NCI-H345 (cell line): ENCODE measurements around the gene SLC8B1.

Experiments
- DNase-seq: peaks from one replicate; lab custom pipeline; 2025; lab: John Stamatoyannopoulos, UW

Gene SLC8B1

DNA sequence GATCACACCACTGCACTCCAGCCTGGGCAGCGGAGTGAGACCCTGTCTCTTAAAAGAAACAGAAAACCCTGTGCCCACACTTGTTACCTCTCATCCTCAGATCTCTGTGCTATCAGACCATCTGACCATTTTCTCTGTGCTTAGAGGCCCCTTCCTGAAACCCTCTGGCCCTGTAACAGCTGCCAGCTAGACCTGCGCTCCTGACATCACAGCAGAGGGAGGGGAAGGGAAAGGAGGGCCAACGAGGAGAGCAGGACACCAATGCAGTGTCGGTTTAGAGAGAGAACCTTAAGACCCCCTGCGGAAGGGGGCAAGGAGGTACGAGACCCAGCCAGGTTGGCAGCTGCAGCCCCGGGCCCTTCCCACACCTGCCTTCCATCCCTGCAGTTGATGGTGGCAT, 42.4 kb downstream of the SLC8B1 start:
- DNase-seq, result no peak

DNA sequence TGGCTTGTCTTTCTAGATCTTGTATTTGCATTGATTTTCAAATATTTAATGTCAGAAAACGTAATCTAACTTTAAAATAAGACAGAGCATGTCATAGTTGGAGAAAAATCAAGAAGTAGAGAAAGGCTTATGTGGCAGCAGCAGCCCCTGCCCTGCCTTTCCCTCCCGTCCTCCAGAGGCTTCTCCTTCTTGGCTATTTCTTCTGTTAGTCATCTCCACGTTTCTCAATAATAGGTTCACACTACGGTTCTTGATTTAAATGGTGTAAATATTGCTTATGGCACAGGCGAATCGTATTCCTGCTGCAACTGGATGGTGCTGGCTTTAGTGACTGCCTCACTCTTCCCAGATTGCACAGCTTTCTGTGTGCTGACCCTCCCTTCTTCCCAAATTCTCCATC, 42.8 kb downstream of the SLC8B1 start:
- DNase-seq, result no peak

DNA sequence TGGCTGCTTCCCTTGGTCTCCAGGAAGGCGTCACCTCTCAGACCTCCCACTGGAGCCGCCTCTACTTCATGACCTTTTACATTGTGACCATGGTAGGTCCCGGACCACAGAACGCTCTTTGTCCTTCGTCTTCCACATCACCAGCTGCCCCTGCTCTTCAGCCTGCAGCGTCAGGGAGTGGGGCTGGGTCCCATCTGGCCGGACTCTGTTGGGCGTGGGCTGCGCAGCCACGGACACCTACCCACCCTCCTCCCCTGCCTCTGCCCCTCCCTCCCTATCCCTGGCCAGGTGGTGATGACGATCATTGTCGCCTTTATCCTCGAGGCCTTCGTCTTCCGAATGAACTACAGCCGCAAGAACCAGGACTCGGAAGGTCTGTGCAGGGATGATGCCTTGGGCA, 43.3 kb downstream of the SLC8B1 start:
- no peak for DNase-seq

DNA sequence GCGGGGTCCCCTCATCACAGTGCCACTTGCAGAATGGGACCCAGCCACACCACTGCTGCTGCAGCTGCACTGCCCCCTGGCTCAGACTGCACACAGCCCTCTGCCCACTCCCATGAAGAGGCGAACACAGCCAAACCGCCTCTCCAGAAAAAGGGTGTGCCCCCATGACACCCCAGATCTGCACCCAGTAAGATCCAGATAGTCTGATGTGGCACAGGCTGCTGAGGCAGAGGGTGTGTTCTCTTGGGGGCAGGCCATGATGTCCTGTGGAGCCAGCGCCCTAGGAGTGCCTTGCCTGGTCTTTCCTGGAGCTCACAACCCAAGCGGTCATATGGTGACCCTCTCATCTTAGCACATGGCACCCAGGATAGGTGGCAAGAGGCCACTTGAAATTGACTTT, 44.4 kb downstream of the SLC8B1 start:
- DNase-seq, result no peak

DNA sequence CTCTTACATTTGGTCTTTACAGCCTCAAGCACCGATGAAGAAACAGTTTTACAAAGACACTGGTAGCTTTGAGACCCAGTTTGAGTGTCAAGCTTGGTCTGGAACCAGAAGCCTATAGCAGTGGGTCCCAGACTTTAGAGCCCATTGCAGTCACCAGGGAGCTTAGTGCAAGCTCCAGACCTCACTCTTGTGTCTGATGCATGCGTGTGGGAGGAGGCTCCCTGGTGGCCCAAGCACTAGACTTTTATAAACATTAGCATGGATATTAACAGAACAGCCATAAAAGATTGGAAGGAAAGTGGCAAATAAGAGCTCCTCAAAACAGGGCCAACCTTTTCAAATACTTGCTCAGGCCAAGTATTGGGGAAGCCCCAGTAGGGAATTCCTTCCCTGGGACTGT, 45.5 kb downstream of the SLC8B1 start:
- DNase-seq, result no peak

DNA sequence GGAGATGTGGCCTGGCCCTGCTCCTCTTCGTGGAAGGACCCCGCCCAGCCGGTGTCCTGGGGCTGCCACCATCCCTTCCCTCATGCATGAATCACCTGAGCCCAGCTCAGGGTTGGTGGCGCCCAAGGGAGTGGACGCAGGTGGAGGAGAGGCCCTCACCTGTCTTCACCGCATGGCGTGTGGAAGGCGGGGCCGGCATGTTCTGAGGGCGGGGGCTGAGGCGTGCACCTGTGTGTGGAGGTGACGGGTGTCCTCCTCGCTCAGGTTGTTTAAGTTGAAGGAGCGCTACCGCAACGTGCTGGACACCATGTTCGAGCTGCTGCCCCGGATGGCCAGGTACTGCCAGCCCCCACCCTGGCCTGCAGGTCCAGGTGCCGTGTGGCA, 47.0 kb downstream of the SLC8B1 start:
- DNase-seq, result no peak

DNA sequence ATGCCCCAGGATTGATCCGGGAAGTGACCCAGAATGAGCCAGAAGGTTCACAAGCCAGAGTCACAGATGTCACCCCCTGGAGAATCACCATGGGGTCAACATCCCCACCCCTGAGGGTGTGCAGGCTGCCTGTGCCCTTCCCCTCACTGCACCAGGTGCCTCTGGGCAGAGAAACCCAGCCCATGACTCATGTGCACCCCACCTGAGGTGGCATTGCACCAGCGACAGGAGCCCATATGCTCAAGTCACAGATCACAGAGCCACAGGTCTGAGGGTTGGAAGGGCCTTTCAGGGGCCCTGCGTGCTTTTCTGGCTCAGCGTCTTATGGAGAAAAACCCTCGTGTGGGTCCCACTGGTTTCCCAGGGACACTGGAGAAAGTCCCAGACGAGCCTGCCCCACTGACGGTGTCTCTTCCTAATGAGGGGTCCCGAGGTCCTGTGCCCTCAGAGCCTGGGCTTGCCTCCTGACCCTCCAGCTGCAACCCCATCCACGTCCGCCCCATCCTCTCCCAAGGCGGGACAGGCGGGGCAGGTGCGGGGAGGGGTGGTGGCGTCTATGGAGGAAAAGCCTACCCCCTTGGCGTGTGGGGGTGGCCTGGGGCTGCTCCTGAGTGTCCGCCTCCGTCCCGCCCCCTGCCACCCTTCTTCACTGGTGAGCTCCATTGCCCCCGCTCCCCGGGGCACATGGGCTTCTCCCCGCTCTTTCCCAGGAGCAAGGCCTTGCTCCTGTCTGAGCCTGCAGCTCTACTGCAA, 47.6 kb downstream of the SLC8B1 start:
- DNase-seq, result no peak

DNA sequence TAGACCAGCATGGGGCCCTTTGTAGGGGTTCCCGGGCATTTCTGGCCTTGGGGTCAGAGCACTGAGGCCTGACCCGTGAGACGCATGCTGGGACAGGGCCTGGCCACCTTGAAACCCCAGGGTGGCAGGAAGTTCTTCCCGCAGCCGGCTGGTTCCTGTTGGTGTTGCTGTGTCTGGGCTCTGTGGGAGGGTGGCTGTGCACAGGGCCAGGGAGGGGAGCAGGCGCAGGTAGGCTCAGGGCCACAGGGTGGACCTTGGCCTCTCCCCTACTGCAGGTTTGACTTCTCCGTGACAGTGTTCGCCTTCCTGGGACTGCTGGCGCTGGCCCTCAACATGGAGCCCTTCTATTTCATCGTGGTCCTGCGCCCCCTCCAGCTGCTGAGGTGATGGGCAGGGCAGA, 48.2 kb downstream of the SLC8B1 start:
- no peak for DNase-seq

DNA sequence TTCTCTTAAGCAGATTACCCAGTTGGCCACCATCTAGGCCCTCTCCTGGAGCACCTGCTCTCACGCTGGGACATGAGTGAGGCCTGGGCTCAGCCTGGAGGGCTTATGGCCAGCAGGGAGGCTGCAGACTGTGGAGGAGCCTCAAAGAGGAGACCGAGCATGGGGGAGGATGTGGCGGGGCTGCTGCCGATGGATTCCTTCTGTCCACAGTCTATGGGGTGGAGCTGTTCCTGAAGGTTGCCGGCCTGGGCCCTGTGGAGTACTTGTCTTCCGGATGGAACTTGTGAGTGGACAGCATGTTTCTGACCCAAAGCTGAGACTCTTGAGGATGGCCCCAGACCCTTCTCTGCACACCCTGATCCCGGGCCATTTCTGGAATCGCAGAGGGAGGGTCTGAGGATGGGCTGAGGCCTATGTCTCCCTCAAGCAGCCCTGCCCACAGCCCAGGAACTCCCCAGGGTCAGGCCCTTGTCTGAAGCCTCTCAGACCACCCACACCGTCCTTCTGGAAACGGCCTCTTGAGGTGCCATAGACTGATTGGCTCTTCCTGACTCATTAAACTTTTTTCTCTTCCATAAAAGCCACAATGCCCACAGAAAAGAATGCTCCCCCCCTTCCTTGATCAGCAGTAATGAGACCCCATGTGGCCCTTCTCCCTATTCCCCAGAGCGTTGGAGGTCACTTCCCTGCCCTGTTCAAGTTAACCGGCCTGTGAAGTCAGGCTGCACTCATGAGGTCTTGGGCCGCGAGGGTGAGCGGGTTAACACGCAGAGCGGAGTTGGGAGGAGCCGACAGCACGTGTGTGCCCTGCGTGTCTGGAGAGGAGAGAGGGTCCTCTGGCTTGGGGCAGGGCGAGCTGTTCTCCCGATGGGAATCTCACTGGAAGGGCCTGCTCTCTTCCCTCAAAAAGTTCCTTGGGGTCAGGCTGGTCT, 49.0 kb downstream of the SLC8B1 start:
- no peak for DNase-seq

DNA sequence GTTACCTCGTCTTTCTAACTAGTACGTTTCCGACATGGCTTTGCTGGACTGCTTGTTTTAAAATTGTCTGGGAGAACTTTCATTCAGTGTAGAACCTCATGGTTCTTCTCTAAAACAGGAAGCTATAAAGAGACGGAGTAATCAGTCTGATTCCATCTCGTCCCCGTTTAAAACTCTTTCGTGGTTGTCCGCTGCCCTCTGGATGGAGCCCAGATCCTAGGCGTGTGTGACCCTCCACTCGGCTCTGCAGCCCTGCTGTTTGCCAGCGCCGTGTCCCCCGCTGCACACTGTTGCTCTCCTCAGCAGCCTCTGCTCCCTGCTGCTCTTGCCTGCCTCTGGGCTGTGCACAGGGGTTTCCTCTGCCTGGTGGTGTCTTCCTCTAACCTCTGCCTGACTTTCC, 50.2 kb downstream of the SLC8B1 start:
- DNase-seq, result no peak

DNA sequence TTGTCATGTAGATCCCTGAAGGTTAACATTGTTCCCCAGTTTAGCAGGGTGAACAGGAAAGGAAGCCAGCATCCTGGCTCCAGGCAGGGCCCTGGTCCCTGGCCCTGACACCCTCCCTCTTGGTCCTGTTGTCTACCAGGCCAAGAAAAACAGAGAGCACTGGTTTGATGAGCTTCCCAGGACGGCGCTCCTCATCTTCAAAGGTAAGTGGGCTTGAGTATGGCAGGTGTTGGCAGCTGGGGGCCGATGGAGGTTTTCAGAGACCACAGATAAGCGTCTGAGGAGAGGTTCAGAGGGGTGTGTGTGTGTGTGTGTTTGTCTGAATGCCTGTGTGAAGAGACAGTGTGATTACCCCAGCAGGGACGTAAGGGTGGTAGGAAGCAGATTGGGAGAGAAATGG, 56.3 kb downstream of the SLC8B1 start:
- no peak for DNase-seq

DNA sequence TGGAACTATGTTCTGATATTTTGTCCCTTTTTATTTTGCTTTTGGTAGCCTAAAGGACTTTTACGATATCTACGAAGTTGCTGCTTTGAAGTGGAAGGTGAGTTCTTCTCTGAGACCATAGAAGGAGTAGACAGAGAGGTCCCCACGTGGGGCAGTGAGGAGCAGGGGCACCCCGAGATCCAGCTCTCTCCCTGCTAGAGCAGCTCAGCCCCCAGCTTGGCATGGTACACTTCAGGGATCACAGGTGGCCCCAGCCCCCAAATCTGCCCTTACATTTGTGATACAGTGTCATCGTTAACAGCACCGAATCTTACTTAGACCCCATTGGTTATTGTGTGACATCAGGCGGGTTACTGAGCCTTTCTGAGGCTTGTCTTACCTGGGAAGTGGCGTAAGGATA, 56.8 kb downstream of the SLC8B1 start:
- DNase-seq, result no peak

DNA sequence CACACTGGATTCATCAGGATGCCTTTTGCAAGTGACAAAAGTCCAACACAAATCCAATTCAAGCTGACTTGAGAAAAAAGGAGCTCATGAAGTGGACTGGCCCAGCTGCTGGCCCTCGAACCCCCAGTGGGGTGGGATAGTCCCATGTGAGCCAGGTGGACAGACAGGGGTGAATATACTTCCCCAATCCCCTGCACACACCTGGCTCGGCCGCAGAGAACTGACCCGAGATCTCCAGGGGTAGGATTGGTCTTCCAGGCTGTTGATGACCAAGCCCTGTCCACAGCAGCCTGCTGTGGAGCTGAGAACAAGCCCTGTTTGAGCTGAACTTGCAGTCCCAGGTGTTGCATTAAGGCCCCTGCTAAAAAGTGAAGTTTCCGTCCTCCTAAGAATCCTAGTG, 57.4 kb downstream of the SLC8B1 start:
- no peak for DNase-seq

DNA sequence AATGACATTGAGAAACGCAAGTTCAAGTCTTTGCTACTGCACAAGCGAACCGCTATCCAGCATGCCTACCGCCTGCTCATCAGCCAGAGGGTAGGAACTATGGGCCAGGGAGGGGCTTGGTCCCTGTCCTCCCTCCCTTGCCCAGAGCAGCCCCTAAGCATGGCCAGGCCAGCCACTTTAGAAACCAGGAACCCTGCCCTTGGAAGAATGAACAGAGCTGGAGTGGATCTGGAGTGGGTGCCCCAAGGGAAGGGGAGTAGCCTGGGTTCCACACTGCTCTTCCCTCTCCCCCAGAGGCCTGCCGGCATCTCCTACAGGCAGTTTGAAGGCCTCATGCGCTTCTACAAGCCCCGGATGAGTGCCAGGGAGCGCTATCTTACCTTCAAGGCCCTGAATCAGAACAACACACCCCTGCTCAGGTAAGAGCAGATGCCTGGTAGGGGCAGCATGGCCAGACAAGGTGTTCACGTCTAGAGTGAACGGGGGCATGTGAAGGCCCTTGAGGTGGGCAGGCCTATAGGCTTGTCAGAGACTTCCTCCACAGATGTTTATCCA, 57.9 kb downstream of the SLC8B1 start:
- DNase-seq, result no peak

DNA sequence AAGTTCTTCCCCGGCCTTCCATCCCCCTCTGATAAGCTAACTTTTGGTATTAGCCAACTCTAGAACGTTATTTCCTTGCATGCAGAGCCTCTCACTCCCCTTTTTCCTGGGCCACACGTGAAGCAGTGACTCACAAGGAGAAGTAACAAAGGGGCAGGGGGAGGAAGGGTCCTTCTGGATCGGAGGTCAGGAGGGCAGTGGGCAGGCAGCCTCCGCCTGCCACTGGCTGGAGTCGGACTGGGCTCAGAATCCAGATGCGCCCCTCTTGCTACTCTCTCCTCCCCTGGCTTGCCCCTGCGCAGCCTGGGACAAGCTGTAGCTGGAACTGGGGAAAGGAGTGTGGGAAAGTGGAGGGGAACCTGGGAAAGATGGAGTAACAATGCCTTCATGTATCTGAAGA, 58.6 kb downstream of the SLC8B1 start:
- DNase-seq, result no peak

DNA sequence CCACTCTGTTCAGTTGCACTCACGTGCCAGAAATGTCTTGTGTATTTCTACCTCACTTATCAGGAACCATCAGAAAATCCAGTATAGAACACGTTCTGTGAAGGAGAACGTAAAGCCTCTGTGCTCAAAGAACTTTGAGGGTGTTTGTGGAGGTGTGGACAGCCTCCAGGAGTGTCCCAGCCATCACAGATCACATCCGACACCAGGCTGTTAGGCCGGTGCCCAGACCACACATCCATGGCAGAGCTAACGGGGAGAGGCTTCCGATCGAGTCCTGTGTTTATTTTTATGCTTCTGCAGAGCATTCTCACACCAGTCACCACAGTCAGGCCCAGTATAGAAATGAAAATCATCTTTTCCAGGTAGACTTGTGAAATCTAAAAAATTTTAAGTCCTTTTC, 60.1 kb downstream of the SLC8B1 start:
- no peak for DNase-seq

DNA sequence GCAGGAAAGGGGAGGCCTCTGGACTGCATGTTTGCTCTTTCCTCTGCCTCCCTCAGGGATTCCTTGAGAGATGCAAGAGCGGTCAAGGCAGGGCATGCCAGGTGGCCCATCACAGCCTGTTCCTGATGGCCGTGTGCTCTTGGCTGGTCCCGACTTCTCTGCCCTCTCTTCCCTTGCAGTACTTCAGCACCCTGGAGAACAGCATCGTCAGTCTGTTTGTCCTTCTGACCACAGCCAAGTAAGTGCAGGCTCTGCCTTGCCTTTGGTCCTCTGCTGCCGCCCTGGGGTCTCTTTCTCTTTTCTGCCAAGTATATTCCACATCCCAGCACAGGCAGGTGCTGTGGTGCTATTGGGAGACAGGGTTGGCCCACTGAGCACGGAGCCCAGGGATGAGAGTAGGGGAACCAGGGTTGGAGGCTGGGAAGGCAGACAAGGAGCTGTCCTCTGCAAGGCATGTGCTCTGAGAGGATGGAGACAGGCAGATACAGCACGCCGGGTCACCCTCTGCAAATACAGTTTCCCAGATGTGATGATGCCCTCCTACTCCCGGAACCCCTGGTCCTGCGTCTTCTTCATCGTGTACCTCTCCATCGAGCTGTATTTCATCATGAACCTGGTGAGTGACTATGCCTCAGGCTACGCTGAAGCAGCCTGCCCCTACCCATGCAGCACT, 61.7 kb downstream of the SLC8B1 start:
- no peak for DNase-seq

DNA sequence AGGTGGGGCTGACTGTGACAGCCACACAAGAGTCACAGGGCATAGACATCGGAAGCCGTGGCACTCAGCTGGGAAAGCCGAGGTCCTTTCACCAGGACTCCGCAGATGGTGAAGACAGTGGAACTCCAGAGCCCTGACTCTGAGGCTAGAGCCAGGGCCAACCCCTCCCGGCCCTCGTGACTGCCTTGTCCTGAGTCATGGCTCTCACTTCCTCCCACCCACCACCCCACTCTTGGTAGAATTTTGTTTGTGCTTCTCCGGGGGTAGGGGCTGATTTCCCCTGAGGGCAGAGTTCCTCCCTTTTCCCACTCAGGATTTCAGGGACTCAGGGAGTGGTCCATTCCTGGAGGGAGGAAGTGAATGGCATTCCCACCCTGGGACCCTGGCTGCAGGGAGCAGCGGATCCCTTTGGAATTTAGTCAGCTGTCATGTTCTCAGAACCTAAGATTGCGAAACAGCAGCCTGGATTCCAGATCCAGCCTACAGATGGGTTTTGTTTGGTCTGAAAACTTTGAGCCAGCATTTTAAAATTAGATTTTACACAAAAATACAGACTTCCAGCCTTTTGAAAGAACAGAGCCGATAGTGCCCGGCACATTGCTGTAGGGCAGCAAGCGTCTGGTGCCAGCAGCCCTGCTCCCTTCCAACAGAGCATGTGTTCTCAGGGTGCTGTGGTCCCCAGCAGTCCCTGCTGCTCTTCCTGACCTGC, 62.9 kb downstream of the SLC8B1 start:
- no peak for DNase-seq

DNA sequence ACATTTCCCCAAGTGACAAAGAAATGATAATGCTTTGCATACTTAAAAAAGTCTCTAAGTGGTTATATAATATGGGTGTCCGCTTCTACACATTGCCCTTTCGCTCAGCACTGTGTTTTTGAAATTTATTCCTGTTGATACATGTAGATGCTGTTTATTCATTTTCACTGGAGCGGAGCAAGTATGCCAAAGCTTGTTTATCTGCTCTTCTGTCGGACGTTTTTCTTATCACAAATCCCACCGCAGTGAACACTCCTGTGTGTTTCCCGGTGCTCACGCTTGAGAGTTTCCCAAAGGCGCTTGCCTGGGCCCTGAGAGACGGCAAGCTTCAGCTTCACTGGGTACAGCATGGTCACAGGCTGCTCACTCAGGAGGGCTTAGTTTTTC, 63.5 kb downstream of the SLC8B1 start:
- no peak for DNase-seq

DNA sequence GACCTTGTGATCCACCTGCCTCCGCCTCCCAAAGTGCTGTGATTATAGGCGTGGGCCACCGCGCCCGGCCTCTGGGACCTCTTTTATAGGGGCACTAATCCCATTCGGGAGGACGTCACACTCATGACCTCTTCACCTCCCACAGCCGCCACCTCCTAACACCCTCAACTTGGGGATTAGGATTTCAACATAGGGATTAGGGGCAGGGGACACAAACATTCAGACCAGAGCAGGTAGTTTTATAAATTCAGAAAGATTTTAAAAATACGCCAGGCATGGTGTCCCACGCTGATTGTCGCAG, 64.2 kb downstream of the SLC8B1 start:
- no peak for DNase-seq

DNA sequence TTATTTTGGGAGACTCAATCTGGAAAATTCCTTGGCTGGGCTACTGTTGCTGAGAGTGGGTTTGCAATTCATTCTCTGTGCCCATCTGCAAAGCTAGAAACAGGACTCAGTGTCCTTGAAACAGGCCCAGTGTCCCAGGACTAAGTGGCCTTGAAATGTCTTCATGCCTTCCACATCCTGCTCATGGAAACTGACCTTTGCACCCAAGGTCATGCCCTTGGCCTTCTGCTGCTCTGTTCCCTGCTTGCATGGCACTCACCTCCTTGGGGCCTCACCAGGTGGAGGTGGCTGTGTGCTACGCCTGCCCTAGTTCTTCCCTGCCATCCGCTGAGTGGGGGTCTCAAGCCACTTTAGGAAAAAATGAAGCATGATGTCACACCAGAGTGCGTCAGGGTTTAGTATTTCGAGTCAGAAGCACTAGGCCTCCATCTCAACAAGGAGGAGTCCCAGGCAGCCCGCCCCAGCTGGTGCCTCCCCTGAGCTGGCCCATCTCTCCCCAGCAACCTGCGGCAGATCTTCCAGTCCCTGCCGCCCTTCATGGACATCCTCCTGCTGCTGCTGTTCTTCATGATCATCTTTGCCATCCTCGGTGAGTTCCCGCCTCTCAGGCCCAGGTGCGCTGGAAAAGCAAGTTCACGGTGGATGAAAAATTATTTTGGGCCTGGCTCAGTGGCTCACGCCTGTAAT, 65.5 kb downstream of the SLC8B1 start:
- DNase-seq, result no peak

DNA sequence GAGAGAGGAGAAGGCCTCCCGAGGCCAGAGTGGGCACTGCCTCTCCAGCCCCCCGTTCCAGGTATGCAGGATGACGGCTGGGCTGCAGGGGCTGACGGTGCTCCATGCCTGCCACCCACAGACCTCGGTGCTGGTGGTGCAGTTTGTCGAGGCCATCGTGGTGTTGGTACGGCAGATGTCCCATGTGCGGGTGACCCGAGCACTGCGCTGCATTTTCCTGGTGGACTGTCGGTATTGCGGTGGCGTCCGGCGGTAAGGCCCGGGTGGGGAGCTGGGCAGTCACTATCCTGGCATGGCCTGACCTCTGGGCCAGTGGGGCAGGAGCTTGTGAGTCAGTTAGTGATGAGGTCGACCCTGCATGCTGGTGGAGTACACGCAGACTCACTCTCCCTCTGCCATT, 66.3 kb downstream of the SLC8B1 start:
- no peak for DNase-seq
